Measurements from ENCODE around the gene FAM181A.

The FAM181A gene

GRCh38 chr14:93888995-93889394, 38.1 kb upstream of the FAM181A start:
- no peak overlapping the region for H3K4me3 ChIP-seq (ENCODE audit: low read length)
- DNase-seq (ENCODE audit: low read depth) = no peak
- no peak for TF ChIP-seq CTCF (conservative IDR thresholded peaks at IDR 0.05; ENCODE audit: low read length)

GRCh38 chr14:93889739-93890483, 37.2 kb upstream of the FAM181A start:
- no peak for TF ChIP-seq CTCF (conservative IDR thresholded peaks at IDR 0.05; ENCODE audit: low read length)
- no peak for DNase-seq (ENCODE audit: low read depth)
- H3K4me3 ChIP-seq (ENCODE audit: low read length) = no peak overlapping the region

GRCh38 chr14:93891756-93892504, 35.2 kb upstream of the FAM181A start:
- no peak for DNase-seq (ENCODE audit: low read depth)
- TF ChIP-seq CTCF (conservative IDR thresholded peaks at IDR 0.05; ENCODE audit: low read length) = no peak
- H3K4me3 ChIP-seq (ENCODE audit: low read length) = no peak overlapping the region

GRCh38 chr14:93892505-93892839, 34.7 kb upstream of the FAM181A start:
- no peak for TF ChIP-seq CTCF (conservative IDR thresholded peaks at IDR 0.05; ENCODE audit: low read length)
- DNase-seq (ENCODE audit: low read depth) = no peak
- no peak overlapping the region for H3K4me3 ChIP-seq (ENCODE audit: low read length)

GRCh38 chr14:93892923-93893558, 34.1 kb upstream of the FAM181A start:
- peak; percentile 51 for DNase-seq (ENCODE audit: low read depth)
- no peak overlapping the region for H3K4me3 ChIP-seq (ENCODE audit: low read length)
- TF ChIP-seq CTCF (conservative IDR thresholded peaks at IDR 0.05; ENCODE audit: low read length) = peak; percentile 98

GRCh38 chr14:93893661-93894261, 33.4 kb upstream of the FAM181A start:
- no peak overlapping the region for H3K4me3 ChIP-seq (ENCODE audit: low read length)
- no peak for TF ChIP-seq CTCF (conservative IDR thresholded peaks at IDR 0.05; ENCODE audit: low read length)
- DNase-seq (ENCODE audit: low read depth) = peak; percentile 17

Measured in AG10803 (cell line).